Retinal pigment epithelial cell (primary cell): ENCODE data around the gene SV2C.
"Not testable (repeated sequence)": the region's sequence is repeated elsewhere in the genome, so short reads cannot be mapped to it uniquely, and the experiment has no call there.

Source experiments
- DNase-seq: peaks from one replicate; pipeline ENCODE4 v3.0.0-alpha.2; 2010; ENCODE audit warnings: low read depth
- H3K4me3 ChIP-seq: 2 replicates; pipeline ENCODE4 v1.5.1; 2011; ENCODE audit warnings: mild to moderate bottlenecking, low read length, control low read depth, moderate library complexity
- CTCF ChIP-seq: conservative IDR thresholded peaks from 2 replicates; pipeline ENCODE4 v1.5.1; 2011; ENCODE audit warnings: low read depth, low read length, control low read depth, inconsistent platforms

The SV2C gene

GRCh38 chr5:76082772-76083554 is at the start of gene SV2C:
Gene SV2C, plus strand, starts transcription at chr5:76083383. Its CDS starts 48,368 bp downstream, at chr5:76131751.
- H3K4me3 ChIP-seq: peak within 1 kb of the TSS; percentile 19
- no peak for TF ChIP-seq CTCF
- DNase-seq: no peak

- DNase-seq, H3K4me3 ChIP-seq: not testable (repeated sequence)
Measured at GRCh38 chr5:76037736-76038151, 45.4 kb upstream of the SV2C start.

- H3K4me3 ChIP-seq: no peak overlapping the region
- TF ChIP-seq CTCF: no peak
- no peak for DNase-seq
Measured at GRCh38 chr5:76038212-76038611, 45.0 kb upstream of the SV2C start.

- no peak for DNase-seq
- no peak for TF ChIP-seq CTCF
- H3K4me3 ChIP-seq: no peak overlapping the region
Measured at GRCh38 chr5:76040806-76041205, 42.4 kb upstream of the SV2C start.

- no peak for TF ChIP-seq CTCF
- no peak for DNase-seq
- H3K4me3 ChIP-seq: no peak overlapping the region
Measured at GRCh38 chr5:76041863-76042262, 41.3 kb upstream of the SV2C start.

GRCh38 chr5:76046741-76047140 is 36.4 kb upstream of the SV2C start:
- H3K4me3 ChIP-seq: no peak overlapping the region
- DNase-seq: no peak
- TF ChIP-seq CTCF: no peak

- no peak for DNase-seq
- no peak overlapping the region for H3K4me3 ChIP-seq
- TF ChIP-seq CTCF: no peak
Measured at GRCh38 chr5:76050134-76050533, 33.0 kb upstream of the SV2C start.
